HEK293 (cell line): ENCODE measurements around the gene SH2B3.

Experiments
- BCL6B ChIP-seq: fragments of 450-650 bp; formaldehyde crosslinking; IDR thresholded peaks from 2 replicates; pipeline ENCODE4 v1.5.1; 2017; ENCODE audit warnings: missing biosample characterization, missing genetic modification characterization
- CTCF ChIP-seq: fragments of 450-650 bp; formaldehyde crosslinking; IDR thresholded peaks from 2 replicates; pipeline ENCODE4 v1.5.1; 2016; ENCODE audit warnings: missing biosample characterization, missing genetic modification characterization
- OSR2 ChIP-seq: fragments of 450-650 bp; formaldehyde crosslinking; IDR thresholded peaks from 2 replicates; pipeline ENCODE4 v1.5.1; 2016; ENCODE audit warnings: missing biosample characterization, missing genetic modification characterization
- REST ChIP-seq: fragments of 450-650 bp; formaldehyde crosslinking; IDR thresholded peaks from 2 replicates; pipeline ENCODE4 v1.5.1; 2016; ENCODE audit warnings: missing biosample characterization, missing genetic modification characterization
- SP2 ChIP-seq: fragments of 450-650 bp; formaldehyde crosslinking; IDR thresholded peaks from 2 replicates; pipeline ENCODE4 v1.5.1; 2016; ENCODE audit warnings: missing biosample characterization, missing genetic modification characterization
- TCF7L2 ChIP-seq: IDR thresholded peaks from 2 replicates; pipeline ENCODE4 v1.6.1; 2011; ENCODE audit warnings: low read depth, mild to moderate bottlenecking, inconsistent platforms, low read length, moderate library complexity, borderline replicate concordance
- YY1 ChIP-seq: fragments of 450-650 bp; formaldehyde crosslinking; IDR thresholded peaks from 2 replicates; pipeline ENCODE4 v1.5.1; 2018; ENCODE audit warnings: missing biosample characterization, missing genetic modification characterization
- ZBTB11 ChIP-seq: fragments of 450-650 bp; formaldehyde crosslinking; conservative IDR thresholded peaks from 2 replicates; pipeline ENCODE4 v1.5.1; 2016; ENCODE audit warnings: low read depth, missing biosample characterization, missing genetic modification characterization
- ZBTB20 ChIP-seq: fragments of 450-650 bp; formaldehyde crosslinking; IDR thresholded peaks from 2 replicates; pipeline ENCODE4 v1.5.1; 2016; ENCODE audit warnings: missing biosample characterization, missing genetic modification characterization
- ZNF488 ChIP-seq: fragments of 450-650 bp; formaldehyde crosslinking; IDR thresholded peaks from 2 replicates; pipeline ENCODE4 v1.5.1; 2016; ENCODE audit warnings: missing biosample characterization, missing genetic modification characterization
- ZNF624 ChIP-seq: fragments of 450-650 bp; formaldehyde crosslinking; IDR thresholded peaks from 2 replicates; pipeline ENCODE4 v1.5.1; 2017; ENCODE audit warnings: missing biosample characterization, missing genetic modification characterization

- TF ChIP-seq CTCF (tag by site-specific recombination) = no peak
- TF ChIP-seq ZNF624 (tag by site-specific recombination) = no peak
- no peak for TF ChIP-seq SP2 (tag by site-specific recombination)
- no peak for TF ChIP-seq TCF7L2
- TF ChIP-seq OSR2 = no peak
- no peak for TF ChIP-seq ZBTB11 (tag by site-specific recombination)
- no peak for TF ChIP-seq BCL6B (tag by site-specific recombination)
- no peak for TF ChIP-seq REST
- no peak for TF ChIP-seq ZNF488 (tag by site-specific recombination)
- TF ChIP-seq ZBTB20 = no peak
- no peak for TF ChIP-seq YY1 (tag by site-specific recombination)
Observed at GRCh38 chr12:111389635-111390034, 16.1 kb upstream of the SH2B3 start.
